Femur (tissue), 1 donor: ENCODE measurements around the gene GTPBP4.
"Not testable (repeated sequence)": the region's sequence is repeated elsewhere in the genome, so short reads cannot be mapped to it uniquely, and the experiment has no call there.

Source experiments
- DNase-seq: peaks from one replicate; pipeline ENCODE4 v3.0.0-alpha.2; 2017

The GTPBP4 gene

GRCh38 chr10:1034758-1035157, 46.5 kb downstream of the GTPBP4 start:
- no peak for DNase-seq

DNA sequence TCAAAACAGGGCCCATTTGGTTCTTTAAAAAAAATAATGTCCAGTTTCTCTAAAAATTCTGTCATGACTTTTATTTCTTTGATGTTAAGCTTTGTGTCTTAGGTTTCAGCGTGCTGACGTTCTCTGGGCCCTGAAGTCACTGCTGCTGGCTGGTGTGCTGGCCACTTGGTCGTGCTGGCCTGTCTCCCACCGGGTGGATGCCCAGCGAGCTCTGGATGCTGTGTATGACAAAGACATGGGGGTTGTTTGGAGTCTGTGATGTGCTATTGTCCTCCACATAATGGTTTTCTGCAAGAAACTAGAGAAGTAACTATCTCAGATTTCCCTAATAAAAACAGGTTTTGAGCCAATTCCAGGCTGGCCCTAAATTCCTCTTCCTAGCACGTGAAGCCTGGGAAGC, 47.0 kb downstream of the GTPBP4 start:
- DNase-seq, result no peak

DNA sequence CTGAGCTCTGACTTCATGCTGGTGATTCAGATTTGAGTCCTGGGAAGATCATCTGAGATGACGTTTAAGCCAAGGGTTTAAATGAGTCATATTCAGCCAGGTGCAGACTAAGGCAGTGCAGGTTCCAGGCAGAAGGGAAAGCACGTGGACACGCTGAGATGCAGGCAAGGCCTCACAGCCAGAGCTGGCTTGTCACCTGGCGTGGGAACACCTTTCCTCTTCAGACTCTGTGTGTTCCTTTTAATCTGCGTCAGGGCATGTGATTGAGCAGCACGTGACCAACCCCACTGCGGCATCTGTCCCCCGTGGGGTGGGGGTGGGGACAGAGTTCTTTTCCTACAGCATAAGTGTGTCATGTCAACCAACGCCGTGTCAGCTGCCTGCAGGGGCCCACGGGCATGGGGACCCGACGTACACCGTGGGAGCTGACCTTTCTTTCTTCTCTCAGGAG, 48.1 kb downstream of the GTPBP4 start:
- no peak for DNase-seq

DNA sequence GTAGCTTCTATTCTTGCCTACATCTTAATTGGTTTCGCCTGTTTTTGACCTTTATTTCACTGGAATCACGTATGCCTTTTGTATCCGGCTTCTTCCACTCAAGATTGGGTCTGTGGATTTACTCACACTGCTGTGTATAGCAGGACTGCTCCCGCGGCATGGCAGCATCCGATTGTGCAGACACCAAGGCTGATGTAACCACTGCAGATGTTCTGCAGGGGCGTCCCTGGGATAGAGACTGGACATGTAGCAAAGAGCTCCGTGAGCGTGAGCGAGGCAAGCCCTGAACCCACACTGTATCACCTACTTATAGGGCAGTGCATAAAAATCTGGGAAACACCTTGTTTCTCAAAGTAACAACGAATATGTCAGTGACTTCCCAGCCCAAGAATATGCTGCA, 48.9 kb downstream of the GTPBP4 start:
- DNase-seq, result no peak

DNA sequence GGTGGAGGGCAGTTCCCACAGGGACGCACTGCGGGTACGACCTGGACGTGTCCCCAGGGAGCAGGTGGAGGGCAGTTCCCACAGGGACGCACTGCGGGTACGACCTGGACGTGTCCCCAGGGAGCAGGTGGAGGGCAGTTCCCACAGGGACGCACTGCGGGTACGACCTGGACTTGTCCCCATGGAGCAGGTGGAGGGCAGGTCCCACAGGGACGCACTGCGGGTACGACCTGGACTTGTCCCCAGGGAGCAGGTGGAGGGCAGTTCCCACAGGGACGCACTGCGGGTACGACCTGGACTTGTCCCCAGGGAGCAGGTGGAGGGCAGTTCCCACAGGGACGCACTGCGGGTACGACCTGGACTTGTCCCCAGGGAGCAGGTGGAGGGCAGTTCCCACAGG, 50.5 kb downstream of the GTPBP4 start:
- not testable (repeated sequence) for DNase-seq

- no peak for DNase-seq
These were observed 51.9 kb downstream of the GTPBP4 start for GRCh38 chr10:1040133-1040532.

- DNase-seq, result no peak
These were observed 53.3 kb downstream of the GTPBP4 start for GRCh38 chr10:1041514-1041913.

DNA sequence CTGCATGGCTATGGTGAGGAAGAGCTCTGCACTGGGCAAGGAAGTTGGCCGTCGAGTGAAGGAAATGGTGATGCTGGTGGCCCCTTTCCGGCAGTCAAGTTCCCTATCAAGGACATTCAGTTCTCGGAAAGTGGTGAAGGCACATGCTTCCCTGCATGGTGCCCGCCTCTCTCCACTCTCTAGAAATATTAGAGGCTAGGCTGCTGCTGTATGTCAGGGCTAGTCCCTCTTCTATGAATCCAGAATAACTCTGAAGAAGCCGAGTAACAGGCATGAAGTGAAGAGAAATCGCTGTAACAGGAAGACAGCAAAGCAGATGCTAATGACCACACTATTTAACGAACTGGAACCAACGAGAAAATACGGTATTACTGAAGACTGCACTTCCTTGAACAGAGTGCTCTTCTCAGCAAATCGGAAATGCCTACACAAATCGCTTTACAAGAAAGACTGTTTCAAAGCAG, 55.3 kb downstream of the GTPBP4 start:
- DNase-seq, result peak; percentile 50

GRCh38 chr10:1044146-1044545, 55.9 kb downstream of the GTPBP4 start:
- DNase-seq, result no peak

DNA sequence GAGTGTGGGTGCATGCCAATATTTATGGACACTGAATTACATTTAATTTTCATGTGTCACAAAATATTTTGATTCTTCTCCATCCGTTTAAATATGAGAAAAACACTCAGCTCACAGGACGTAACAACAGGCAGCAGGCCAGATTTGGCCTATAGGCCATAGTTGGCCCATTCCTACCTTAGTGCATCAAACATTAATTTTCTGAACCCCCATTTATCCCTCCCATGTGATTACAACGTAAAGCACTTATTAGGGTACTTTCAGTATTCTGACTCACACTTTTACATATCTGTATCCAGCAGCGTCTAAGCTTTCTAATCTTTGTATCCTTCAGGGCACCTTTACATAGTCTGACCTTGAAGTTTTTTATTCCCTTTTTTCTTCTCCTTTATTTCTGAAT, 56.7 kb downstream of the GTPBP4 start:
- DNase-seq, result no peak

GRCh38 chr10:1045415-1045814, 57.2 kb downstream of the GTPBP4 start:
- DNase-seq, result no peak

- DNase-seq, result peak; percentile 32
These were observed 59.7 kb downstream of the GTPBP4 start for GRCh38 chr10:1047937-1048336.

DNA sequence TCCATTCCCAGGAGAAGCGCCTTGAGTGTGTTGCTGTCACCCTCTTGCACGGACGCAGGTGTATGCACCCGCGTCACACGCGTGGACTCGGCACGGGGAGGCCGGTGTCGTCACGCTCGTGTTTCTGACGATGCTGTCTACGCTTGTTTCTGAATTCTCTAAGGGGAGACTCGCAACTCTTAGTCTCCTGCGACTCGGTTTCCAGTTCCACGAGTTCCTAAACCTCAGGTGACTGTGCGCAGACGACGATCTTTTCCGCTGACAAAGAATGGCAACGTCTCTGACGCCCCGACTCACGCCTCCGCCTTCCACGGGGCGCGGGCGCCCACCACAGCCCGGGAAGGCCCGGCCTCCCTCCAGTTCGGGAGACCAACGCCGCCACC, 60.1 kb downstream of the GTPBP4 start:
- DNase-seq, result peak; percentile 70

GRCh38 chr10:1048732-1049424, 60.6 kb downstream of the GTPBP4 start, which contains the start of gene IDI1:
IDI1 (minus strand) TSS chr10:1049119; CDS start chr10:1049003, 116 bp downstream.
- DNase-seq, result peak; percentile 100

GRCh38 chr10:1049425-1049958, 61.3 kb downstream of the GTPBP4 start:
- no peak for DNase-seq

- DNase-seq, result no peak
These were observed 61.9 kb downstream of the GTPBP4 start for GRCh38 chr10:1050145-1050544.

- no peak for DNase-seq
These were observed 62.3 kb downstream of the GTPBP4 start for GRCh38 chr10:1050554-1050953.

GRCh38 chr10:1054684-1055083, 66.5 kb downstream of the GTPBP4 start:
- no peak for DNase-seq

- DNase-seq, result peak; percentile 93
These were observed 68.3 kb downstream of the GTPBP4 start, which contains the start of gene WDR37 for GRCh38 chr10:1056326-1057105. WDR37 (plus strand) TSS chr10:1056385; CDS start chr10:1072156, 15,771 bp downstream.

GRCh38 chr10:1057106-1057657, 68.9 kb downstream of the GTPBP4 start:
- DNase-seq, result no peak

DNA sequence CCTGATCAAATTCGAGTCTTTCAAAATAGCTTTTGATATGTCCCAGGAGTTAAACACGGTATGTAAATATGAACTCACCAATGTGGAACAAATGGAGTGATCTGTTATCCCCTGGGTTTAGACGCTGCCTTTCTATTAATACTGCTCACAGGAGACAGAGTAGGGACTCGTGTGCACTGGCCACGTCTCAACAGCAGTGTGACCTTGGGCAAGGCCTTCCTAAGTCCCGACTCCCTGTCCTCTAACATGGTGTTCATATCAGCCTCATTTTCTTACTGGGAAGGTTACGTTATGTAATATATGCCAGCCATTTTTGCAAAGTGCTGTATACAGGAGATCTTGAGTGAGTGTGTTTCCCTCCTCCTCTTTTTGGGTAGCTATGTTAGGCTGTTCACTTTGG, 69.8 kb downstream of the GTPBP4 start:
- DNase-seq, result no peak

DNA sequence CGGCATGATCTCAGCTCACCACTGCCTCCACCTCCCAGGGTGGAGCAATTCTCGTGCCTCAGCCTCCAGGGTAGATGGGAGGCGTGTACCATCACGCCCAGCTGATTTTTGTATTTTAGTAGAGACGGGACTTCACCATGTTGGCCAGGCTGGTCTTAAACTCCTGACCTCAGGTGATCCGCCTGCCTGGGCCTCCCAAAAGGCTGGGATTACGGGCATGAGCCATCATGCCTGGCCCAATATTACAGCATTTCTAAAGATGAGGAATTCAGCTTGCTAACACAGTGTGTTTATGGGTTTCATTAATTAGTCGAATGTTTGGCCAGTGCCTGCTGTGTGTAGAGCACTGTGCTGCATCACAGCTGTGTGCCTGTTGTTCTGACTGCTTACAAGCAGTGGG, 71.7 kb downstream of the GTPBP4 start:
- DNase-seq, result no peak
